H1 (cell line): ENCODE results near the gene AP3D1. TPM values are rescaled to one million over a fixed set of nuclear protein-coding genes. Genes with fewer than 3 reads are reported as not detected.
A peak's percentile ranks its signal among the peaks of the same experiment; 100 is the strongest.

Experiments used
- CTCF ChIA-PET: fragments of 300-600 bp; sonication (Branson Sonifier 250); formaldehyde crosslinking; loops from one replicate; lab custom pipeline; 2021; ENCODE audit not compliant: partially characterized antibody; lab: Charles Lee
- POLR2A ChIA-PET: fragments of 300-600 bp; sonication (Branson Sonifier 250); formaldehyde crosslinking; loops from one replicate; lab custom pipeline; 2021; ENCODE audit warnings: inconsistent platforms; ENCODE audit not compliant: partially characterized antibody; lab: Charles Lee
- DNase-seq, 2 experiments: peaks; one replicate each; pipeline versions ENCODE4 v3.0.0 to v3.0.0-alpha.2; 2010 to 2022; ENCODE audit warnings: low spot score in 2 of 2, low read depth in 1 of 2, mixed read lengths in 1 of 2
- FAIRE-seq: peaks from 2 replicates; lab custom pipeline; 2011; peaks lifted over from hg19 to GRCh38; lab: Jason Lieb, UNC
- H2AFZ ChIP-seq: 2 replicates; pipeline ENCODE4 v1.8.1; 2012; ENCODE audit warnings: low read length, inconsistent platforms
- H2AK5ac ChIP-seq: 2 replicates; pipeline ENCODE4 v1.6.1; 2013; ENCODE audit warnings: low read depth, low read length
- H2BK120ac ChIP-seq: replicated peaks from 2 replicates; pipeline ENCODE3; 2013; ENCODE audit warnings: low read depth, low read length, inconsistent platforms
- H2BK12ac ChIP-seq: 2 replicates; pipeline ENCODE4 v1.6.1; 2013; ENCODE audit warnings: low read depth, low read length
- H2BK15ac ChIP-seq: 2 replicates; pipeline ENCODE4 v1.6.1; 2013; ENCODE audit warnings: low read length
- H2BK20ac ChIP-seq: 2 replicates; pipeline ENCODE4 v1.6.1; 2013; ENCODE audit warnings: low read length
- H2BK5ac ChIP-seq: 2 replicates; pipeline ENCODE4 v1.6.1; 2013; ENCODE audit warnings: low read depth, low read length
- H3K14ac ChIP-seq: 2 replicates; pipeline ENCODE4 v1.6.1; 2013; ENCODE audit warnings: inconsistent platforms; ENCODE audit not compliant: insufficient read length
- H3K18ac ChIP-seq: 2 replicates; pipeline ENCODE4 v1.6.1; 2013; ENCODE audit warnings: low read length; ENCODE audit errors: extremely low read depth
- H3K23ac ChIP-seq: 2 replicates; pipeline ENCODE4 v1.6.1; 2013; ENCODE audit warnings: inconsistent platforms; ENCODE audit not compliant: insufficient read length
- H3K23me2 ChIP-seq: 2 replicates; pipeline ENCODE4 v1.6.1; 2013; ENCODE audit warnings: low read depth, low read length
- H3K27ac ChIP-seq: 2 replicates; pipeline ENCODE4 v1.6.1; 2011; ENCODE audit warnings: low read depth, low read length, inconsistent platforms
- H3K27me3 ChIP-seq, 4 experiments: replicated peaks in 1 of 4; 1 replicate in 1 of 4; 2 replicates in 3 of 4; pipeline versions ENCODE4 v1.6.1 to v1.8.1; 2011 to 2013; ENCODE audit warnings: low read length in 3 of 4, mild to moderate bottlenecking in 3 of 4, inconsistent platforms in 2 of 4, mixed read lengths in 2 of 4, moderate library complexity in 1 of 4; ENCODE audit not compliant: control insufficient read depth in 3 of 4, insufficient read depth in 3 of 4; ENCODE audit errors: extremely low read depth in 1 of 4
- H3K36me3 ChIP-seq, 4 experiments: 2 replicates each; pipeline versions ENCODE4 v1.6.1 to v1.8.1; 2011 to 2013; ENCODE audit warnings: mild to moderate bottlenecking in 4 of 4, low read length in 3 of 4, moderate library complexity in 2 of 4, control low read depth in 1 of 4, inconsistent platforms in 1 of 4; ENCODE audit not compliant: insufficient read depth in 4 of 4, control insufficient read depth in 2 of 4
- H3K4ac ChIP-seq: replicated peaks from 2 replicates; pipeline ENCODE3; 2013; ENCODE audit warnings: low read length, low read depth, mixed read lengths, inconsistent platforms; ENCODE audit not compliant: insufficient read length
- H3K4me1 ChIP-seq, 4 experiments: replicated peaks in 1 of 4; 1 replicate in 1 of 4; 2 replicates in 3 of 4; pipeline versions ENCODE4 v1.6.1 to v1.8.1; 2011 to 2013; ENCODE audit warnings: low read length in 3 of 4, inconsistent platforms in 2 of 4, mixed read lengths in 1 of 4; ENCODE audit not compliant: insufficient read depth in 4 of 4, control insufficient read depth in 3 of 4
- H3K4me2 ChIP-seq, 2 experiments: 2 replicates each; pipeline versions ENCODE4 v1.6.1 to v1.8.1; 2011 to 2013; ENCODE audit warnings: low read depth in 2 of 2, low read length in 2 of 2, control low read depth in 1 of 2, inconsistent platforms in 1 of 2, mild to moderate bottlenecking in 1 of 2; ENCODE audit not compliant: insufficient read depth in 1 of 2
- H3K4me3 ChIP-seq, 4 experiments: fragments of 200-600, 300-600 bp in 1 of 4; sonication (generic), shearing (Covaris generic), sonication (Bioruptor Twin) in 1 of 4; 2 replicates each; pipeline versions ENCODE4 v1.5.1 to v1.8.1; 2011 to 2016; ENCODE audit warnings: low read length in 4 of 4, low read depth in 3 of 4, control low read depth in 2 of 4, inconsistent platforms in 2 of 4, mild to moderate bottlenecking in 2 of 4, mixed read lengths in 1 of 4, moderate library complexity in 1 of 4; ENCODE audit not compliant: insufficient read depth in 2 of 4; ENCODE audit errors: extremely low read depth in 1 of 4
- H3K56ac ChIP-seq: replicated peaks from 2 replicates; pipeline ENCODE3; 2013; ENCODE audit warnings: low read depth, mild to moderate bottlenecking, mixed read lengths, low read length, inconsistent platforms; ENCODE audit not compliant: insufficient read length
- H3K79me1 ChIP-seq: 2 replicates; pipeline ENCODE4 v1.6.1; 2013; ENCODE audit warnings: low read depth, low read length, control low read depth
- H3K79me2 ChIP-seq, 2 experiments: 2 replicates each; pipeline versions ENCODE4 v1.6.1 to v1.8.1; 2012 to 2013; ENCODE audit warnings: low read length in 2 of 2, mild to moderate bottlenecking in 2 of 2, inconsistent platforms in 1 of 2; ENCODE audit not compliant: insufficient read depth in 2 of 2, control insufficient read depth in 1 of 2
- H3K9ac ChIP-seq, 4 experiments: replicated peaks in 1 of 4; 1 replicate in 1 of 4; 2 replicates in 3 of 4; pipeline versions ENCODE4 v1.6.1 to v1.8.1; 2011 to 2013; ENCODE audit warnings: low read depth in 3 of 4, low read length in 3 of 4, control low read depth in 2 of 4, mild to moderate bottlenecking in 2 of 4, moderate library complexity in 2 of 4, inconsistent platforms in 1 of 4; ENCODE audit errors: extremely low read depth in 1 of 4
- H3K9me3 ChIP-seq, 2 experiments: 2 replicates each; pipeline versions ENCODE4 v1.6.1 to v1.8.1; 2012 to 2013; ENCODE audit warnings: mild to moderate bottlenecking in 2 of 2, moderate library complexity in 2 of 2, control low read depth in 1 of 2, inconsistent platforms in 1 of 2, low read depth in 1 of 2, low read length in 1 of 2, mixed read lengths in 1 of 2; ENCODE audit not compliant: insufficient read depth in 2 of 2
- H4K20me1 ChIP-seq, 2 experiments: replicated peaks in 1 of 2; 2 replicates each; pipeline versions ENCODE3 to v1.8.1; 2011 to 2013; ENCODE audit warnings: inconsistent platforms in 2 of 2, low read length in 2 of 2, mild to moderate bottlenecking in 1 of 2; ENCODE audit not compliant: insufficient read depth in 2 of 2, control insufficient read depth in 1 of 2
- H4K5ac ChIP-seq: 2 replicates; pipeline ENCODE4 v1.6.1; 2013; ENCODE audit warnings: low read length, low read depth, mixed read lengths, inconsistent platforms; ENCODE audit not compliant: insufficient read length
- H4K8ac ChIP-seq: 2 replicates; pipeline ENCODE4 v1.8.0; 2013; ENCODE audit warnings: mild to moderate bottlenecking, moderate library complexity, low read length, inconsistent platforms; ENCODE audit not compliant: insufficient read depth; ENCODE audit errors: extremely low read depth
- H4K91ac ChIP-seq: replicated peaks from 2 replicates; pipeline ENCODE3; 2013; ENCODE audit warnings: low read length, mixed read lengths, inconsistent platforms; ENCODE audit not compliant: insufficient read length
- CBX8 ChIP-seq: fragments of 300-800, 300-1000 bp; sonication (generic); IDR thresholded peaks from 2 replicates; pipeline ENCODE4 v1.7.1; 2016; ENCODE audit warnings: low read depth, low read length, borderline replicate concordance
- CTCF ChIP-seq, 3 experiments: IDR thresholded peaks; 1 replicate in 2 of 3; 2 replicates in 1 of 3; pipeline versions ENCODE4 v1.5.1 to v1.6.1; 2011; ENCODE audit warnings: low read length in 3 of 3, mild to moderate bottlenecking in 3 of 3, inconsistent platforms in 2 of 3, low read depth in 1 of 3, moderate library complexity in 1 of 3; ENCODE audit not compliant: insufficient read depth in 1 of 3; ENCODE audit errors: control extremely low read depth in 1 of 3
- HDAC6 ChIP-seq: IDR thresholded peaks from one replicate; pipeline ENCODE4 v1.7.1; 2012; ENCODE audit warnings: low read depth, mild to moderate bottlenecking, inconsistent platforms, low read length, moderate library complexity
- KDM1A ChIP-seq: fragments of 200-600, 300-600 bp; sonication (generic); IDR thresholded peaks from 2 replicates; pipeline ENCODE4 v1.7.1; 2016; ENCODE audit warnings: mild to moderate bottlenecking, low read length, borderline replicate concordance
- KDM5A ChIP-seq: fragments of 200-600 bp; IDR thresholded peaks from 2 replicates; pipeline ENCODE4 v1.7.1; 2012; ENCODE audit warnings: mild to moderate bottlenecking, low read length, inconsistent platforms, mixed read lengths
- RBBP5 ChIP-seq: IDR thresholded peaks from 2 replicates; pipeline ENCODE4 v1.7.1; 2012; ENCODE audit warnings: low read depth, mild to moderate bottlenecking, inconsistent platforms, low read length, moderate library complexity, borderline replicate concordance
- RFX5 ChIP-seq: IDR thresholded peaks from 2 replicates; pipeline ENCODE4 v1.6.1; 2011; ENCODE audit warnings: low read depth, low read length, improper control_type of control experiment, borderline replicate concordance
- SAP30 ChIP-seq: fragments of 300-600 bp; sonication (generic); IDR thresholded peaks from 2 replicates; pipeline ENCODE4 v1.7.1; 2012; ENCODE audit warnings: low read length, moderate library complexity, mild to moderate bottlenecking, inconsistent platforms; ENCODE audit not compliant: insufficient read depth, insufficient replicate concordance
- SP1 ChIP-seq: IDR thresholded peaks from 2 replicates; pipeline ENCODE4 v1.6.1; 2011; ENCODE audit warnings: low read depth, low read length
- SRF ChIP-seq: IDR thresholded peaks from 2 replicates; pipeline ENCODE4 v1.6.1; 2011; ENCODE audit warnings: mild to moderate bottlenecking, low read depth, low read length, moderate library complexity
- WGBS, 2 experiments: shearing (Covaris generic) in 1 of 2; methylation state at CpG; one replicate each; pipeline versions ENCODE4 v1.1.6 to v1.1.7; 2013 to 2015; ENCODE audit warnings: low lambda C conversion rate in 2 of 2, mixed read lengths in 2 of 2, inconsistent platforms in 1 of 2, low coverage in 1 of 2, missing lambda C conversion rate in 1 of 2; ENCODE audit not compliant: insufficient replicate concordance in 2 of 2, insufficient coverage in 1 of 2, insufficient read length in 1 of 2; ENCODE audit errors: extremely low coverage in 1 of 2, missing lambda C conversion rate in 1 of 2; 5-methylcytosine and 5-hydroxymethylcytosine counted together
- polyA plus RNA-seq, 7 experiments: library from polyadenylated mRNA; depleted of rRNA in 3 of 7; stranded (reverse) in 5 of 7; unstranded in 2 of 7; fragments of >200 nt in 5 of 7; fragments of 200-250 nt in 2 of 7; gene quantifications; 1 replicate in 5 of 7; 2 replicates in 1 of 7; 4 replicates in 1 of 7; pipeline versions ENCODE4 v1.2.1 to v1.2.3, GENCODE V29; 2011 to 2013; ENCODE audit warnings: missing spikeins in 2 of 7, mixed read lengths in 2 of 7
- total RNA-seq: library from RNA; stranded (reverse); fragmentation: NEBNext Ultra II Directional; extraction: Animal tissue kit (Norgen Biotek cat#: 25700); gene quantifications from 2 replicates; pipeline ENCODE4 v1.2.1, GENCODE V29; 2021
- TF ChIP-seq, protein P1 (sequence below): IDR thresholded peaks from 2 replicates; pipeline ENCODE4 v1.6.1; 2011; ENCODE audit warnings: low read depth, mild to moderate bottlenecking, low read length; ENCODE audit not compliant: insufficient read depth

Gene AP3D1
- total and polyA plus RNA-seq, 2 of the 8 experiments (the other 6 are each of a cell fraction or from before 2014, with no cell fraction given) = 161 to 174 TPM

GRCh38 chr19:2173388-2173766 is 22.0 kb upstream of the AP3D1 start:
- DNase-seq = no peak
- Histone ChIP-seq H2AFZ (no peak overlapping the region), H3K23ac (no peak overlapping the region), H3K27me3 (no peaks in the 10 kb centered on the region), H3K27ac (no peak overlapping the region), H2BK15ac (no peak overlapping the region), H3K9ac (no peak overlapping the region), H4K91ac (no peak overlapping the region), H3K14ac (no peak overlapping the region), H3K4ac (no peak overlapping the region), H3K36me3 (no peaks in the 10 kb centered on the region), H2BK12ac (no peak overlapping the region), H3K56ac (no peak overlapping the region), H2BK5ac (no peak overlapping the region; the same call in 1 of the 2 replicates), H3K18ac (no peak overlapping the region), H4K20me1 (peaks cover 22 to 27% of the 10 kb centered on the region in 2 experiments), H2AK5ac (no peak overlapping the region), H2BK120ac (no peak overlapping the region), H4K8ac (peak overlapping the region; percentile 62; the same call in 1 of the 2 replicates), H3K79me2 (peaks cover 25 to 92% of the 10 kb centered on the region in 2 experiments), H3K4me3 (no peak overlapping the region), H2BK20ac (no peak overlapping the region), H3K79me1 (peaks cover 17% of the 10 kb centered on the region), H4K5ac (no peak overlapping the region), H3K23me2 (no peaks in the 10 kb centered on the region), H3K4me1 (peaks cover 3 to 19% (median 9%) of the 10 kb centered on the region in 4 experiments), H3K4me2 (no peak overlapping the region), H3K9me3 (no peaks in the 10 kb centered on the region)
- WGBS, 2 experiments = 97% methylated on average over 21 of the region's 21 CpGs; no CpG with 5 or more reads in 1 of the 2 experiments
- FAIRE-seq = no peak
- ChIA-PET CTCF (interaction anchor here (0.7 to 1.9 kb wide), 8 partner anchors 12 to 143 kb away, joined by 3 to 11 read pairs (median 4); no protein-coding TSS in a partner anchor), POLR2A (interaction anchor here (1.1 kb wide), 1 partner anchor 102 kb away, joined by 3 read pairs; no protein-coding TSS in a partner anchor)
- no peak for TF ChIP-seq HDAC6
- TF ChIP-seq, protein P1, sequence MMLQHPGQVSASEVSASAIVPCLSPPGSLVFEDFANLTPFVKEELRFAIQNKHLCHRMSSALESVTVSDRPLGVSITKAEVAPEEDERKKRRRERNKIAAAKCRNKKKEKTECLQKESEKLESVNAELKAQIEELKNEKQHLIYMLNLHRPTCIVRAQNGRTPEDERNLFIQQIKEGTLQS = no peak
- no peak for TF ChIP-seq SP1
- TF ChIP-seq SRF = no peak
- TF ChIP-seq SAP30 = no peak
- no peak for TF ChIP-seq CTCF (IDR thresholded peaks at IDR 0.05; ENCODE audit: control extremely low read depth in 1 of 3, insufficient read depth in 1 of 3, low read depth in 1 of 3, low read length in 3 of 3)
- TF ChIP-seq RBBP5 = no peak
- no peak for TF ChIP-seq CBX8
- TF ChIP-seq KDM1A = no peak
- no peak for TF ChIP-seq KDM5A
- no peak for TF ChIP-seq RFX5
